Measurements from ENCODE around the gene RPH3AL.
"Not testable (repeated sequence)": the region's sequence is repeated elsewhere in the genome, so short reads cannot be mapped to it uniquely, and the experiment has no call there.

Gene RPH3AL

GRCh38 chr17:218432-219110 is 134.0 kb downstream of the RPH3AL start:
- no peak for TF ChIP-seq CTCF (IDR thresholded peaks at IDR 0.05; ENCODE audit: extremely low read depth, missing control alignments)
- DNase-seq (ENCODE audit: low spot score): no peak

GRCh38 chr17:216625-217024 is 136.0 kb downstream of the RPH3AL start:
- no peak for TF ChIP-seq CTCF (IDR thresholded peaks at IDR 0.05; ENCODE audit: extremely low read depth, missing control alignments)
- DNase-seq (ENCODE audit: low spot score): no peak

- DNase-seq (ENCODE audit: low spot score): not testable (repeated sequence)
These were observed 136.8 kb downstream of the RPH3AL start for GRCh38 chr17:215563-216478.

- no peak for DNase-seq (ENCODE audit: low spot score)
- TF ChIP-seq CTCF (IDR thresholded peaks at IDR 0.05; ENCODE audit: extremely low read depth, missing control alignments): no peak
These were observed 137.7 kb downstream of the RPH3AL start for GRCh38 chr17:214881-215331.

GRCh38 chr17:213286-214105 is 139.1 kb downstream of the RPH3AL start:
- TF ChIP-seq CTCF (IDR thresholded peaks at IDR 0.05; ENCODE audit: extremely low read depth, missing control alignments): no peak
- DNase-seq (ENCODE audit: low spot score): no peak

GRCh38 chr17:210402-210801 is 142.2 kb downstream of the RPH3AL start:
- TF ChIP-seq CTCF (IDR thresholded peaks at IDR 0.05; ENCODE audit: extremely low read depth, missing control alignments): no peak
- no peak for DNase-seq (ENCODE audit: low spot score)

GRCh38 chr17:208429-208828 is 144.2 kb downstream of the RPH3AL start:
- no peak for TF ChIP-seq CTCF (IDR thresholded peaks at IDR 0.05; ENCODE audit: extremely low read depth, missing control alignments)
- no peak for DNase-seq (ENCODE audit: low spot score)

Data from GM20000 (cell line).